Hematopoietic multipotent progenitor cell treated with erythropoietin and hydrocortisone succinate and interleukin-3 and kit ligand, for 15 days (in vitro differentiated cells): ENCODE results near the gene CPT1C.

Experiments
- DNase-seq: peaks from one replicate; pipeline ENCODE4 v3.0.0-alpha.2; 2015; ENCODE audit warnings: low spot score

Gene CPT1C

DNA sequence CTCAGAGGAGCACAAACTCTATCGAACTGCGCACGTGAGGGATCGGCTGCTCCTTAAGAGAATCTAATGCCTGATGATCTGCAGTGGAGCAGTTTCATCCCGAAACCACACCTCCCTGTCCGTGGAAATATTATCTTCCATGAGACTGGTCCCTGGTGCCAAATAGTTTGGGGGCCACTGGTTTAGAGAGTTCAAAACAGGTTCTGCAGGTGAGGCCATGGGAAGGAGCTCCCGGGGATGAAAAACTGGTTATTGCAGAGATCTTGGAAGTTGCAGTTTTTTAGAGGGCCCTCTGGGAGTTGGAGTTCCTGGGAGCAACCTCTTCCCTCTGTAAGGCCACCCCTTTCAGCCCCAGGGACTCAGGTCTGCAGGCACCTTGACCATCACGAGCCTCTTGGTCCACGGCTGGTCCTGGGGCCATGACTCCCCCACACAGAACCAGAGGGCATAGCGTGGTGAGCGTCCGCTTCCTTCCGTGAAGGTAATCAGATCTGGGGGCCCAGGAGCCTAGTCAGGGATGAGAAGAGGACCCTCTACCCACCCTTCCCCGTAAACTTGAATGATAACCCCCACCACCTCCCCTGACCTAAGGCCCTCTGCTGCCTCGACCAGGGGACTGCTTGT is 30.5 kb upstream of the CPT1C start:
- no peak for DNase-seq

DNA sequence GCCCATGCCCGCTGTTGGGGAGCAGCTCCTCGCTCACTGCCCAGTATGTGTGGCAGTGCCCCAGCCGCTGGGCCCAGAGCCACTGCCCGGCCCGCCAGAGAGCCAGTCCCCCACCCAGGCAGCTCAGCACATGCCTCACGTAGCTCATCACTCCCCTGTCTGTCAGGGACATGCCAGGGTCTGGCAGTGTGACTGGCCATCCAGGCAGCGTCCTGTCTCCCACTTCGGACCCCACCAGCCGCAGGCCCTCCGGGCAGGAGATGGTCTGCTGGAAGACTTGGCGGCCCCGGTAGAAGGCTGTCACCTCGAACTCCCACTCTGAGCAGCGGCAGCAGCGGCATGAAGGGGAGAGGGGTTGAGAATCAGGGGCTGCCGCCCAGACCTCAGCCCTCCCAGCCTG is 28.9 kb upstream of the CPT1C start:
- no peak for DNase-seq

DNA sequence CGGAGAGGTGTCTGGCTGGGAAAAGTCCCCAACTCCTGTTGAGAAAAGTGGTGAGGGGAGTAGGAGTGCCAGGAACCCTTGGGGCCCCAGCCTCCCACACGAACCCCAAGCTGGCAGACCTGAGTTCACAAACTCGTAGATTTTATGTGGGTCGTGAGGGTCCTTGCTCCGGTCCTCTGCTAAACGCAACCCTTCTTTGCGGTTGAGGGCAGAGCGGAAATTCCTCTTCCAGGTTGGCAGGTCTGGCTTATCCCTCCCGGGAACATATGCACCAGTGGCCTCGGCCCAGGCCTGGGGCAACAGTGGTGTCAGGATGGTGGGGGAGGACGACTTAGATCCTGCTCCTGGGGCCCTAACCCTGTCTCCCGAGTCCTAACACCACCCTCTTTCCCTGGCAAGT is 27.7 kb upstream of the CPT1C start:
- DNase-seq, result no peak

DNA sequence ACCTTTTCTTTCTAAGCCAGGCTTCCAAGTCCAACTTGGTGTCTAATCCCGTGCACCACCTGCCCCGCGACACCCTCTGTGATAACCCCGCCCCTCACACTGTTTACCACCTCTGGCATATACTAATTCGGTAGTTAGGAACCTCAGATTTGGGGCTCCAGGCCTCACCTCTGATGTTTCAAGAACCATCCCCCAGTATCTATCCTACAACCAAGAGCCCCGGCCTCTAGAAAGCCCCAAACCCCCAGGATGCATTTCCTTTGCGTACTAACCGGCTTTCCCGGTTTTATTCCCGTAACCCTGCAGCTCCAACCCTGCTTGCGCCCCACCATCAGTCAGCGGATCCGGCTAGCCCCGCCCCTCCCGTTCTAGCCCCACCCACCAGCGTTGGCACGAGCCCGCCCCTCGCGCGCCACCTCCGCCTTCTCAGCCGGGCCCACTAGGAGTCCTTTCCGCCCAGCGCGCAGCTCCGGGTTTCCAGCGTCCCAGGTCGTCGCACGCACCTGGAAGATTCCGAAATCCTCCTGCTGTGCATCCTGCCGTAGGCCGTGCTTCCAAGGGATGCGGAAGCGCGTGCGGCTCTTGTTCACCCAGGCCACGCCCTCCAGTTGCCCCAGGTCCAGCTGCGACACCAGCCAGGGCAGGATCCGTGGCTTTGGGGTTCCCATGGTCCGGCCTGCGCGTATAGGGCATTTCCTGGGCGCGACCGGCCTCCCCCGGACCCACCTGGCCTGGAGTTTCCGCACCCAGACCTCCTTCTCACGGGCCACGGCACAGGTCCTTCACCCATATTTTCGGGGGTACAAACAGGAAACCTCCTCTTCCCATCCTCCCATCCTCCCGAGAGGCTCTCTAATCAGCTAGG is 26.5 kb upstream of the CPT1C start:
- DNase-seq, result peak; percentile 89

DNA sequence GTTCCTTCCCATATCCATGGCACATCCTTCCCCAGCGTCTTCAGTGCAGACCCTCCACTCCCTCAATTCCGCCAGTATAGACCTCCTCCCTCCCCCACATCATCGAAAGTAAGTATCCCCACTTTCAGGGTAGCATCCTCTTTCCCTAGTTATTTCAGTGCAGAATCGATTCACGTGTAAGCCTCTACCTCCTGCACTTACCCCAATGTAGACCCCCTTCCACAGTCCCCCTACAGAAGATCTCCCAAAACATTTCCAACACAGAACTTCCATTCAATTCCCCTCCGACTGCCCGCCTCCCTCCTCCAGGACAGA is 25.9 kb upstream of the CPT1C start:
- no peak for DNase-seq

DNA sequence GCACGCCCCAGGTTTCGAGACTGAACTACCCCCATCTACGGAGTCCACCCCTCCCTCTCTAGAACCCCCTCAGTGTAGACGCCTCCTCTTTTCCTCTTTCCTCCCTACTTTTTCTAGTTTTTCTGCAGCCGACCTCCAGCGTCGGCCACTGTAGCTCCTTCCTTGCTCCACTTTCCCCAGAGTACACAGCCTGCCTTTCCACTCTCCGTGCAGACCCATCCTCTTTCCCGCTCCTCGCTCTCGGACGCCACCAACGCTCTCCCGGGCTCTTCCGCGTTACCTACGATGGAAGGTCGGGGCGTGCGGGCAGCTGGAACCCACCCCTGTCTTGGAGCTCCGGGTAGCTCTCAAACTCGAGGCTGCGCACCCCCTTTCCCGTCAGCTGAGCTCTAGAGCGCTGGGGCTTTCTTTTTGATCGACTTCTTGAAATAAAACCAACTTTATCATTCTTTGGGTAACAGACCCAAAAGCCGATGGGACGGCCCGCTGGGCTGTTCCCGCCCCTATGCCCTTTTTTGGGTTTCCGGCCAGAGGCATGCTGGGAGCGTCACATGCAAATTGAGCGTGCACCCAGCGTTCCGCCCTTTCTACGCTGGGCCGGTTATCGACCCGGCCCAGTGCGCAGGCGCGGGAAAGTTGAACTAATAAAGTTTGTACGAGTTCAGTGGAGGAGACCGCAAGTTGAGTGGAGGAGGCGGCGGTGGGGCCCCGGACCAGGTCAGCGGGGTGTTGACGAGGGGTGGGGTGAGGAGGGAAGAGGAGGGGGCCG is 25.4 kb upstream of the CPT1C start, which contains the start of the genes BCL2L12 and IRF3:
Gene BCL2L12, plus strand, starts transcription at position 583 of the 769 bp plus-strand sequence. CDS start 760 bp downstream, outside the sequence.
Gene IRF3, minus strand, starts transcription at position 507 of the 769 bp plus-strand sequence. CDS start 1,019 bp downstream, outside the sequence.
- DNase-seq, result peak; percentile 99

DNA sequence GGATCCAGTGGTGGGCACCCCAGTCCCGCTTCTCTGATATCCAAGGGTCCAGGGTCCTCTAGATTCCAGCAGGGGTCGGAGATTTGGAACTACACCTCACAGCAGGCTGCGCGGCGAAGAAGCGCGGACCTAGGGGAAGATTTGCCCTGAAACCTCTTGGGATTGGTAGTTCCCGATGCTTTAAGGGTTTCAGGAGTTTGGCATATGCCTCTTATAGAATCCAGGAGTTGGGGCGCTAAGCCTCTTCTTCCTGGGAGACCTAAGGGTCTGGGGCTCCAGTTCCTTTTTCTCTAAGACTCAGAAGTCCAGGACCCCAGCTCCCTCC is 24.8 kb upstream of the CPT1C start:
- no peak for DNase-seq

DNA sequence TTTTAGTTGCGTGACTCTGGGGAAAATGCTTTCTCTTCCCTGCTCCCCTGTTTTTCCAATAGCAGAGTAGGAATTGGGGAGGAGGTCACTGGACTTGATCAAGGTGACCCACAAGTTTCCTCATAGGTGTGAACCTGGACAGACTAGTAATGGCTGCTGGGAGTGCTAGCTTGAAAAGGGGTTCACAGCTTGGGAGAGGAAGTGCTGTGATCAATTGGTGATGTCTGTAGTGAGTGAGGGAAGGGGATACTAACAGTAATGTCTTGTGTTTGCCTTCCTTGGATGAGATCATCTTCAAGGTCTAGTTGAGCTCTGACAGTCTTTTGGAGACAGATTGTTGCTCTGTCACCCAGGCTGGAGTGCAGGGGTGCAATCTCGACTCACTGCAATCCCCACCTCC is 23.4 kb upstream of the CPT1C start:
- DNase-seq, result no peak

DNA sequence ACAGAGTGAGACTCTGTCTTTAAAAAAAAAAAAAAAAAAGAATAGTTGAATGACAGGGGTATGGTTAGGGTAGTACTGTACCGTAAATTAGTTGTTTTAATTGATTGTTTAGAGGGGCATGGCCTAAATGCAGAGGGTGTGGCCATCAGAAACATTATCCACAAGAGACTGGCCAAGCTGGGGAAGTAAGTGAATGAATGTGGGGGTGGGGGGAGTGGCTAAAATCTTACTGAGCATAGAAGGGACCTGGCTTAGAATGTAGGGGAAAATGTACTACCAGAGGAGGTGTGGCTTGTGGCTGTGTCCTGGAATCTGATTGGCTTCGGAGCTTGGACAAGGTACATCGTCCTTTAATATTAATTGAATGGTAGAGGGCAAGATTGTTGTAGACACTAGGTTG is 21.4 kb upstream of the CPT1C start:
- DNase-seq, result no peak

DNA sequence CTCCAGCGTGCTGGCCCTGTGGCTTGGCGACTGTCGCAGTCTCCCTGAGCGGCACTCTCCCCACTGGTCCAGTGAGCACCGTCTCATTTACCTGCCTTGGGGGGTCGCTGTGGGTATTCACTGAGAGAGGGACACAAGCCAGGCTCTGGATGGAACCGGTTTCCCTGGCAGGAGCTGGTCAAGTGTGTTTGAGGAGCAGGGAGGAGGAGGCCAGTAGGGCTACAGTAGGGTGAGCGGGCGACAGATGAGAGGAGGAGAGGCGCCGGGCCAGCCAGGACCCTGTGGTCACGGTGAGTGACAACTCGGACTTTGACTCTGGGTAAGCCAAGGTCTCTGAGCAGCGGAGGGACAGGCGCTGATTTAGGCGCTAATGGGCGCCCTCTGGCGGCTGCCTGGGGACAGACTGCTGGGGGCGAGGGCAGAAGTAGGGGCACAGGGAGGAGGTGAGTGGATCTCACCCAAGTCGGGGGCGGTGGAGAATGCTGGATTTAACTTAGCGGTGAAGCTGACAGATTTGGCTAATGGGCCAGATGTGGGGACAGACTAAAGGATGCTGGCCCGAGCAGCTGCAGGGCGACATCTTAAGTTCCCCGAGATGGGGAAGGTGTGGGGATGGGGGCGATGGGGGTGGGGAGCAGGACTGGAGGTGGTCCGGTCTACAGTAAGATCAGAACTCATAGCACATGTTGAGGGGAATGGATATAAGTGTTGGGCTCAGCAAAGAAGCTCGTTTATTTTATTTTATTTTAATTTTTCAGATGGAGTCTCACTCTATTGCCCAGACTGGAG is 18.6 kb upstream of the CPT1C start:
- DNase-seq, result peak; percentile 72

DNA sequence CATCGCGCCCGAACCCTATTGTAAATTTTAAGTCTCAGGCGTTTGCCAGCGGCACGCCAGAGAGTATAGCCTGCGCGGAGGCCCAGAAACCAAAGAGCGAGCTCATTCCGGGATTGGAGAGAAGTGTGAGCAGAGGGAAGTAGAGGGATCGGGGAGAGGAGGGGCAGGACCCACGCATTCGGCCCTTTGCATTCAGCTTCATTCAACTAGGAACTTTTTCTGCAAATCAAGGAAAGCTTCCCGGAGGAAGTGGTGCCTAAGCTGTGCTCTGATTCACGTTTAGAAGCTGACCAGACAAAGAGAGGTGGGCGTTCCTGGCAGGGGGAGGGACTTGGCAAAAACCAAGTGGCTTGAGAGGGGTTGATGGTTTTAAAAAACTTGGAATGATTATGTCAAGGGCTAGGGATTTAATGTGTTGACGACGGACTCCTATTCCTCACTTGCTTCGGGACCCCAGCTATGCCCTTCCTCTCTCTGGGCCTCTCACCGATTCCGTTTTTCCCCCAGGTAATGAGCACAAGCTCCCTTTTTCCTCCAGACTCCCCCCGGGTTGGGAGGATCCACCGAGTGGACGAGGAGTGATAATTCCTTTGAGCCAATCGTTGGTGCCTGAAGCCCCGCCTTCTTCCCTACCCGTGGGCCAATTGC is 14.7 kb upstream of the CPT1C start:
- DNase-seq, result no peak

DNA sequence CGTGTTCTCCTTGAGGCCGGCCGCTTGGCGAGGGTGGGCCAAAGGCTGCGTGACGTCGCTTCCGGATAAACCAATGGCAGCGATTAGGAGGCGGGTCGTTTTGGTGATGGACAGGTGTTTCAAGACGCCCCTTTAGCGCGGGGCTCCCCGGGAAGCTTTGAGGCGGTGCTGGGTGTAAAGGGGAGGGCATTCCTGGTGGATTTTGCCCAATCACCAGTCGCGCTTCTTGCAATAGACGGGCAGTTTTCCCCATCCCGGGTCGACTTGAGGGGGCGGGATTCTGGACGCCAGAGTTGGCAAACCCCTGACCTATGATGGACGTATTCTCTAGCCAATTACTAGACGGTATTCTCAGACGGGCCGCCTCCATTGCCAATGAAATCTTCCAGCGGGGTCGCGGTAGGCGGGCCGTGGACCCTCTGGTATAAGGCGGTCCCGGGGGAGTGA is 14.1 kb upstream of the CPT1C start:
- DNase-seq, result peak; percentile 100

DNA sequence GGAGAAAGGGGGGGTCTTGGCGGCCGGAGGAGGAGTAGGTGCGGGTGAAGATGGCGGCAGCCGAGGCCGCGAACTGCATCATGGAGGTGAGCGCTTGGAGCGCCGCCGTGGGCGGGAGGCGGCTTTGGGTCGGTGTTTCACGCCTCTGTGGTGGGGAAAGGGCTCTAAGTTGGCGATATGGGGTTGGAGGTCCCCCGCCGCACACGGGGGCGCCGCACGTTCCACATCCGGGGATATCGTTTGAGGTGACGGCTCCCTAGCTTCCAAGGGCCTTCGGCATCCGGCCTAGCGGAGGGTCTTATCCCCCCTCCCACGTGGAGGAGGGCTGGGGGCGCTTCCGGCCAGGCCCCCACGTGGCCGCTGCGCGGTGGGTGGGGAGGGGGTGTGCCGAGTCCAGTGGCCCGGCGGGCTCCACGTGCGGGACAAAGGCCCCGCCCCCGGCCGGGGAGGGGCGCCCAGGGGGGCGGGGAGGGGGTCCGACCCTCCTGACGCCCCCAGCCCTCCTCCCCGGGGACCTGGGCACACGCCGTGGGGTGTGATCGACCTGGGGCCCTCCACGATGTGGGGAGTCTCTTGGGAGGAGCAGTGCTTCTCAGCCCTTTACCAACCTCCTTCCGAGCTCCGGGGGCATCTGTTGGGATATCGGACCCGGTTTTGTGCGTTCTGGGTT is 13.6 kb upstream of the CPT1C start, which contains the start of gene PRMT1:
Gene PRMT1, plus strand, starts transcription at position 41 of the 670 bp plus-strand sequence. Its CDS starts 10 bp downstream, at position 51.
- DNase-seq, result no peak

DNA sequence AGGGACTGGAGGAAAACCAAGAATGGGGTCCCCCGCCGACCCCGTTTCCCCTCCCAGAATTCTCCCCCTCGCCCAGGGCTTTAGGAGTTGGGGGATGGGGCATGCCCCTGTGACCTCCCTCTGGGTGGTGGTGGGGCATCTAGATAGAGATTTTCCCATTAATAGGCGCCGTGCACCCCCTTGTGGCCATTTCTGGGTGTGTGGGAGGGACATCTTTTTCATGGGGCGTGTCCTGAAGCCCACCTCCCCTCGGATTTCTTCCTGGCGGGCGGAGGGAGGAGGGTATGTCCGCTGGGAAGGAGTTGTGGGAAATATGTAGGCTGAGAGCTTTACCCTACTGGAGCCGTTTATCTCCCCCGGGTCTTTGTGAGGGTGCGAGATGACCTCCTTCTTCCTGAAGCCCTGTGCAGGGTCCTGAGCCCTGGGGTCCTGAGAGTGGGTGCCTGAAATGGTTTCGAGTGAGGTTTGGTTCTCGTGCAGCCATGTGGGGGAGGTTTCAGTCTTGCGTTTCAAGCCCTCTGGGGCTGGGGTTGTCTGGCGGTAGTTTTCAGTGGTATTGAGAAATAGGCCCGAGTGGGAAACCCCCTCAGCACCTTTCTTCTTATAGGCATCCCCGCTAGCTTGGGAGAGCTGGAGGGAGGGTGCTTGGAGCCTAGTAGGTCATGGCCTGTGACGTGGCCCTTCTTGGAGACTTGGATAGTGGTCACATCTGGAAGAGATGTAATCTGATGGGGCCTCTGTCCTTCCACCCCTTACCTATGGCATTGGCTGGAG is 12.8 kb upstream of the CPT1C start:
- DNase-seq, result peak; percentile 80

DNA sequence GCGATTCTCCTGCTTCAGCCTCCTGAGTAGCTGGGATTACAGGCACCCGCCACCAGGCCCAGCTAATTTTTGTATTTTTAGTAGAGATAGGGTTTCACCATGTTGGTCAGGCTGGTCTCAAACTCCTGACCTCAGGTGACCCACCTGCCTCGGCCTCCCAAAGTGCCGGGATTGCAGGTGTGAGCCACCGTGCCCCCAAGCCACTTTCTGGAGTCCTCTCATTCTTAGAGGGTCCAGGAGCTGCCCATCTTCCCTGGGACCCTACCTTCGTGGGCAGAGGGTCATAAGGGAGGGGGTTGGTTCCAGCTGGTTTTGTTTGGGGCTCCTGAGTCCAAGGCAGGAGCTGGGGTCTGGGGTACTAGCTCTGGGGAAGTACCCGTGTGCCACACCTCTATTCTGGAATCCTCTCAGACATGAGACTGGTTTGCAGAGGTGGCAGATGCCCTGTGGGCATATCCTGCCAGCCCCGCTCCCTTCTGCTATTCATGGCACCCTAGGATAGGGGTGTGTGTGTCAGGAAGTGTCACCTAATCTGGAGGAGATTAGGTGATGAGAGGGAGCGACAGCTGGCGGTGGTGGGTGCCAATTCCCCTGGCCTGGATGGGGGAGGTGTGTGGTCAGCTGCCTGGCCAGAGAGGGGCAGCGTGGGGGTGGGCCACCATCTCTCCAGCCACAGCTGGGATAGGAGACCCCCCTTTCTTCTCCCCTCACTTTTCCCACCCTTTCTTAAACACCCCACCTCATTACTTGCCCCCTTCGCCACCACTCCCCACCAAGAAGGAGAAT is 11.7 kb upstream of the CPT1C start:
- no peak for DNase-seq

DNA sequence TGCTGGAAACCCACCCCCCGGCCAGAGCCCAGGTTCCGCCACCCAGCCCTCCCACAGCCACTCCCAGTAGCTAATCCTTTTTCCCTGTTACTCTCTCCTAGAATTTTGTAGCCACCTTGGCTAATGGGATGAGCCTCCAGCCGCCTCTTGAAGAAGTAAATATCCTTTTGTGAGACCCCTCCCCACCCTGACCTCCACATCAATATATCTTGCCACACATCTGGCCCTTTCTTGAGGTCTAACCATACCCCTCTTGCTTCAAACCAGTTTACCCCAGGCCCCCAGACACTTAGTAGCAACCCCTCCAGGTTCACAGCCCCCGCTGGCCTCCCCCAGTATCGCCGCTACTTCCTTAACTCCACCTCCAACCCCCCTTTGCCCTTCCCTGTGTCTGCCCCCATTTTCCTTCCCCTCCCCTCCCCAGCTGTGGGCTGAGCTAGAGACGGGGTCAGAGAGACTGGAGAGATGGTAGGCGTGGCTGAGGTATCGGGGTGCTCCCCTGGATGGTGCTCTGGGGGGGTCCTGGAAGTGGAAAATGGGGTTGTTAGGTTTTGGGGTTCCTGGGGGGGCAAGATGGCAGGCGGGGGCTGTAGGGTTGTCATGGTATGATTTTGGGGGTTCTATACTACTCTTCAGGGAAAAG is 11.0 kb upstream of the CPT1C start:
- DNase-seq, result no peak

DNA sequence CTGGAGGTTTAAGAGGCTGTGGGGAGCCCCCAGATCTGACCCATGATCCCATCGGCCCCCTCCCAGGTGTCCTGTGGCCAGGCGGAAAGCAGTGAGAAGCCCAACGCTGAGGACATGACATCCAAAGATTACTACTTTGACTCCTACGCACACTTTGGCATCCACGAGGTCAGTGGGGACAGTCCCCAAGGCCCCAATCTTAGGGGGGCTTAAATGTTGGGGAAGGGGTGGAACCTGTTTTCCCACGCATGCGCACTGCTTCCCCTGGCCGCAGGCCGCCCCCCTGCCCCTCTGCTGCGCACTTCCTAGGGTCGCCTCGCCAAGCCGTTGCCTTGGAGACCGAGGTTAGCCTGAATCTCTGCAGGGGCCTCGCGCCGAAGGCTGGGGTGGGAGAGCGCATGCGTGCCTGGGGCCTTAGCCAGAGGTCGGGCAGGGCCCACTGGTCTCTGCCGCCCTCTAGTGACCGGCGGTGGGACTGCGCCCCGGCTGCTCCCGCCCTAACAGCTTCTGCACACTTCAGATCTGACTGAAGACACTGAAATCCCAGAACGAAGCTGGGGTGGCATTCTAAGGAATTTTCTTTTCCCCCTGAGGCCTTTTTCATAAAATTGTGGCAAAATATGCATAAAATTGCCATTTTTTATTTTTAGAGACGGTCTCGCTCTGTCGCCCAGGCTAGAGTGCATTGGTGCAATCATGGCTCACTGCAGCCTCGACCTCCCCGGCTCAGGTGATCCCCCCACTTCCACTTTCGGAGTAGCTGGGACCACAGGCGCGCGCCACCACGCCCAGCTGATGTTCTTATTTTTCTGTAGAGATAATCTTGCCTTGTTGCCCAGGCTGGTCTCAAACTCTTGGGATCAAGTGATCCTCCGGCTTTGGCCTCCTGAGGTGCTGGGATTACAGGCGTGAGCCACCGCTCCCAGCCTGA is 10.2 kb upstream of the CPT1C start:
- DNase-seq, result peak; percentile 90

DNA sequence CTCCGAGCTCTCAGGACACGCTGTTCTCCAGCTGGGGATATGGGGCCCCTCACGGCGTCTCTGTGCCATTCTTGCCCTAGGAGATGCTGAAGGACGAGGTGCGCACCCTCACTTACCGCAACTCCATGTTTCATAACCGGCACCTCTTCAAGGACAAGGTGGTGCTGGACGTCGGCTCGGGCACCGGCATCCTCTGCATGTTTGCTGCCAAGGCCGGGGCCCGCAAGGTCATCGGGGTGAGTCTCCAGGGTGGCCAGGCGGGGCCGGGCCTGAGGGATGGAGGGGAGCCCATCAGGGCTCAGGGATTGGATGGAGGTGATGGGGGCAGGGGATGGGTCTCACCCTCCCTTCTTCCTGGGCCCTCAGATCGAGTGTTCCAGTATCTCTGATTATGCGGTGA is 9.1 kb upstream of the CPT1C start:
- DNase-seq, result no peak
